Astrocyte (in vitro differentiated cells and primary cell): ENCODE results near the gene FAM83C.

Experiments
- EZH2 ChIP-seq: IDR thresholded peaks from 2 replicates; pipeline ENCODE4 v1.6.1; 2012; ENCODE audit warnings: mild to moderate bottlenecking, low read length, inconsistent platforms; ENCODE audit not compliant: insufficient read depth
- TF ChIP-seq, protein P1 (sequence below): IDR thresholded peaks from 2 replicates; pipeline ENCODE4 v1.5.1; 2011; ENCODE audit warnings: low read depth, mild to moderate bottlenecking, inconsistent platforms, low read length, moderate library complexity; ENCODE audit not compliant: insufficient read depth

DNA sequence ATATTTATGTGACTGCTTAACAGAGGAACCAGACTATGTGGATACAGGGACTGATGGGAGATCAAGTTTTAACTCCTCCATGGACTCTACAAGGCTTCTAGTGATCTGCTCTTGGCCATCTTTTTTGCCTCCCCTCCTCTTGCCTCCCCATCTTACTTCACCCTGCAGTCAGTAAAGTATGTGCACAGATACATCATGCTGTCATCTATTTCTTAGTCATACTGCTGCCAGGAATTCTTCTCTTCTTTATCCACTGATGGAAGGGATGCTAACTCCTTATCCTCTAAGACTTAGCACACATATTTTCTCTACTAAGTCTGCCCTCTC lies 27.6 kb upstream of the FAM83C start:
- TF ChIP-seq, protein P1, sequence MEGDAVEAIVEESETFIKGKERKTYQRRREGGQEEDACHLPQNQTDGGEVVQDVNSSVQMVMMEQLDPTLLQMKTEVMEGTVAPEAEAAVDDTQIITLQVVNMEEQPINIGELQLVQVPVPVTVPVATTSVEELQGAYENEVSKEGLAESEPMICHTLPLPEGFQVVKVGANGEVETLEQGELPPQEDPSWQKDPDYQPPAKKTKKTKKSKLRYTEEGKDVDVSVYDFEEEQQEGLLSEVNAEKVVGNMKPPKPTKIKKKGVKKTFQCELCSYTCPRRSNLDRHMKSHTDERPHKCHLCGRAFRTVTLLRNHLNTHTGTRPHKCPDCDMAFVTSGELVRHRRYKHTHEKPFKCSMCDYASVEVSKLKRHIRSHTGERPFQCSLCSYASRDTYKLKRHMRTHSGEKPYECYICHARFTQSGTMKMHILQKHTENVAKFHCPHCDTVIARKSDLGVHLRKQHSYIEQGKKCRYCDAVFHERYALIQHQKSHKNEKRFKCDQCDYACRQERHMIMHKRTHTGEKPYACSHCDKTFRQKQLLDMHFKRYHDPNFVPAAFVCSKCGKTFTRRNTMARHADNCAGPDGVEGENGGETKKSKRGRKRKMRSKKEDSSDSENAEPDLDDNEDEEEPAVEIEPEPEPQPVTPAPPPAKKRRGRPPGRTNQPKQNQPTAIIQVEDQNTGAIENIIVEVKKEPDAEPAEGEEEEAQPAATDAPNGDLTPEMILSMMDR, result no peak
- no peak for TF ChIP-seq EZH2
